Stomach (tissue), 4 donors: ENCODE results near the gene ZNF660.

Experiments used
- CTCF ChIP-seq, 7 experiments: fragments of 450-650 bp in 4 of 7; fragments of 200-600 bp in 3 of 7; sonication (generic) in 3 of 7; IDR thresholded peaks; one replicate each; pipeline ENCODE4 v1.5.1; 2016 to 2019; ENCODE audit warnings: antibody characterized with exemption in 7 of 7, control low read depth in 2 of 7, mild to moderate bottlenecking in 1 of 7
- POLR2A ChIP-seq, 4 donors: fragments of 450-650 bp; IDR thresholded peaks; one replicate each; pipeline ENCODE4 v1.6.1; 2016; ENCODE audit warnings: antibody characterized with exemption in 4 of 4, control low read depth in 2 of 4, mild to moderate bottlenecking in 1 of 4, moderate library complexity in 1 of 4
- POLR2AphosphoS5 ChIP-seq, 3 donors: sonication (generic); formaldehyde crosslinking; IDR thresholded peaks; one replicate each; pipeline ENCODE4 v1.6.1; 2016; ENCODE audit warnings: antibody characterized with exemption in 3 of 3

- peak in 1 of 7 experiments; percentile 12 for TF ChIP-seq CTCF (IDR thresholded peaks at IDR 0.05)
- no peak for TF ChIP-seq POLR2A (IDR thresholded peaks at IDR 0.05)
- peak in 1 of 3 donors; percentile 24 for TF ChIP-seq POLR2AphosphoS5 (IDR thresholded peaks at IDR 0.05)
Observed at GRCh38 chr3:44554626-44555592, 29.9 kb upstream of the ZNF660 start, which contains the start of gene ZKSCAN7.
